HEK293 (cell line): ENCODE data around the gene ZC3H7B.
"Not testable (repeated sequence)": the region's sequence is repeated elsewhere in the genome, so short reads cannot be mapped to it uniquely, and the experiment has no call there.

ENCODE experiments used
- CTCF ChIA-PET: fragments of 350-600 bp; formaldehyde crosslinking; extraction: SDS; loops from one replicate; lab custom pipeline; 2021; ENCODE audit warnings: antibody characterized with exemption; lab: Yijun Ruan, JAX
- POLR2A ChIA-PET: fragments of 300-600 bp; formaldehyde crosslinking; extraction: SDS; loops from one replicate; lab custom pipeline; 2020; ENCODE audit warnings: antibody characterized with exemption, inconsistent platforms; lab: Yijun Ruan, JAX
- H3K27ac ChIP-seq: fragments of 200-500 bp; sonication (Bioruptor generic); 2 replicates; pipeline ENCODE4 v1.5.1; 2014; ENCODE audit warnings: low read depth, low read length, control low read depth, inconsistent platforms; ENCODE audit errors: extremely low read depth
- H3K36me3 ChIP-seq, 2 experiments: fragments of 200-500 bp in 1 of 2; sonication (Bioruptor generic) in 1 of 2; 1 replicate in 1 of 2; 2 replicates in 1 of 2; pipeline ENCODE4 v1.5.1; 2014 to 2017; ENCODE audit warnings: inconsistent platforms in 2 of 2, low read length in 2 of 2; ENCODE audit not compliant: control insufficient read depth in 2 of 2, insufficient read depth in 1 of 2
- H3K4me1 ChIP-seq: fragments of 200-500 bp; sonication (Bioruptor generic); 2 replicates; pipeline ENCODE4 v1.5.1; 2014; ENCODE audit warnings: mild to moderate bottlenecking, low read length, inconsistent platforms; ENCODE audit not compliant: control insufficient read depth, insufficient read depth
- H3K4me3 ChIP-seq: 2 replicates; pipeline ENCODE4 v1.5.1; 2011; ENCODE audit warnings: low read depth, mild to moderate bottlenecking, control low read depth, low read length, moderate library complexity
- H3K9me3 ChIP-seq: fragments of 200-500 bp; sonication (Bioruptor generic); 2 replicates; pipeline ENCODE4 v1.5.1; 2014; ENCODE audit warnings: low read depth, low read length, inconsistent platforms; ENCODE audit not compliant: control insufficient read depth, insufficient read depth
- FEZF1 ChIP-seq: fragments of 450-650 bp; formaldehyde crosslinking; IDR thresholded peaks from 2 replicates; pipeline ENCODE4 v1.5.1; 2016; ENCODE audit warnings: missing biosample characterization, missing genetic modification characterization
- GLI2 ChIP-seq: fragments of 450-650 bp; formaldehyde crosslinking; IDR thresholded peaks from 2 replicates; pipeline ENCODE4; 2017; ENCODE audit warnings: missing biosample characterization, missing genetic modification characterization, low read depth, borderline replicate concordance
- HOXD13 ChIP-seq: sonication (generic); formaldehyde crosslinking; IDR thresholded peaks from 2 replicates; pipeline ENCODE4 v1.8.0; 2022; ENCODE audit warnings: missing genetic modification reagents, borderline replicate concordance
- SCRT1 ChIP-seq: fragments of 450-650 bp; formaldehyde crosslinking; IDR thresholded peaks from 2 replicates; pipeline ENCODE4 v1.5.1; 2016; ENCODE audit warnings: missing biosample characterization, missing genetic modification characterization, borderline replicate concordance
- ZNF114 ChIP-seq: fragments of 450-650 bp; formaldehyde crosslinking; IDR thresholded peaks from 2 replicates; pipeline ENCODE4 v1.5.0; 2017; ENCODE audit warnings: missing biosample characterization, missing genetic modification characterization
- ZNF121 ChIP-seq: fragments of 450-650 bp; formaldehyde crosslinking; IDR thresholded peaks from 2 replicates; pipeline ENCODE4 v1.5.1; 2016; ENCODE audit warnings: missing biosample characterization, missing genetic modification characterization
- ZNF2 ChIP-seq: fragments of 450-650 bp; formaldehyde crosslinking; IDR thresholded peaks from 2 replicates; pipeline ENCODE4 v1.5.1; 2016; ENCODE audit warnings: missing biosample characterization, missing genetic modification characterization
- ZNF214 ChIP-seq: fragments of 450-650 bp; formaldehyde crosslinking; IDR thresholded peaks from 2 replicates; pipeline ENCODE4 v1.5.1; 2017; ENCODE audit warnings: missing biosample characterization, mild to moderate bottlenecking, missing genetic modification characterization, borderline replicate concordance
- ZNF37A ChIP-seq: fragments of 450-650 bp; IDR thresholded peaks from 2 replicates; pipeline ENCODE4 v1.5.1; 2018; ENCODE audit warnings: missing biosample characterization, missing genetic modification characterization
- ZNF404 ChIP-seq: fragments of 450-650 bp; formaldehyde crosslinking; IDR thresholded peaks from 2 replicates; pipeline ENCODE4 v1.5.1; 2017; ENCODE audit warnings: missing biosample characterization, missing genetic modification characterization
- ZNF433 ChIP-seq: fragments of 450-650 bp; formaldehyde crosslinking; IDR thresholded peaks from 2 replicates; pipeline ENCODE4 v1.5.1; 2016; ENCODE audit warnings: missing biosample characterization, missing genetic modification characterization, low read depth
- ZNF530 ChIP-seq: fragments of 450-650 bp; formaldehyde crosslinking; IDR thresholded peaks from 2 replicates; pipeline ENCODE4 v1.5.1; 2016; ENCODE audit warnings: low read depth, missing biosample characterization, missing genetic modification characterization
- ZNF600 ChIP-seq: fragments of 450-650 bp; formaldehyde crosslinking; IDR thresholded peaks from 2 replicates; pipeline ENCODE4 v1.5.1; 2016; ENCODE audit warnings: missing biosample characterization, missing genetic modification characterization
- ZNF747 ChIP-seq: fragments of 450-650 bp; formaldehyde crosslinking; IDR thresholded peaks from 2 replicates; pipeline ENCODE4 v1.5.1; 2016; ENCODE audit warnings: missing biosample characterization, missing genetic modification characterization
- ZXDB ChIP-seq: fragments of 450-650 bp; formaldehyde crosslinking; IDR thresholded peaks from 2 replicates; pipeline ENCODE4 v1.5.1; 2016; ENCODE audit warnings: missing biosample characterization, missing genetic modification characterization
- TF ChIP-seq, protein P1 (sequence below): fragments of 450-650 bp; formaldehyde crosslinking; conservative IDR thresholded peaks from 2 replicates; pipeline ENCODE4 v1.5.1; 2016; ENCODE audit warnings: low read depth, missing biosample characterization, missing genetic modification characterization
- TF ChIP-seq, protein P2 (sequence below): sonication (generic); formaldehyde crosslinking; IDR thresholded peaks from 2 replicates; pipeline ENCODE4 v1.8.1; 2022; ENCODE audit warnings: mild to moderate bottlenecking, moderate library complexity, missing genetic modification reagents

Gene ZC3H7B

DNA sequence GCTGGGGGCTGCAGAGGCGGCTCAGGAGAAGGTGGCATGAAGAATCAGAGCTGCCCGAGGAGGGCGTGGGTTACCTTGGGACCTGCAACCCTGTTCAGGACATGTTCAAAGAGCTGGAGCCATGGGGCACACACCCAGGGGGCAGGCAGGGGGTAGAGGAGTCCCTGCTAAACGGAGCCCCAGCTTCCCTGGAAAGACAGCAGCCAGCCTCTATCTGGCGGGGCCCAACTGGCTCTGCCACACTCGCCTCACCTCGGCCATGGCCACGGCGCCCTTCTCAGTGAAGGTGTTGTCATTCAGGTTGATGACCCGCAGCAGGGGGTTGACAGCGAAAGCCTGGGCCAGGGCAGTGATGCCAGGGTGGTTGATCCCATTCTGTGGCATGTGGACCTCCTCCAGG lies 43.6 kb upstream of the ZC3H7B start (continued):
- TF ChIP-seq, protein P1, sequence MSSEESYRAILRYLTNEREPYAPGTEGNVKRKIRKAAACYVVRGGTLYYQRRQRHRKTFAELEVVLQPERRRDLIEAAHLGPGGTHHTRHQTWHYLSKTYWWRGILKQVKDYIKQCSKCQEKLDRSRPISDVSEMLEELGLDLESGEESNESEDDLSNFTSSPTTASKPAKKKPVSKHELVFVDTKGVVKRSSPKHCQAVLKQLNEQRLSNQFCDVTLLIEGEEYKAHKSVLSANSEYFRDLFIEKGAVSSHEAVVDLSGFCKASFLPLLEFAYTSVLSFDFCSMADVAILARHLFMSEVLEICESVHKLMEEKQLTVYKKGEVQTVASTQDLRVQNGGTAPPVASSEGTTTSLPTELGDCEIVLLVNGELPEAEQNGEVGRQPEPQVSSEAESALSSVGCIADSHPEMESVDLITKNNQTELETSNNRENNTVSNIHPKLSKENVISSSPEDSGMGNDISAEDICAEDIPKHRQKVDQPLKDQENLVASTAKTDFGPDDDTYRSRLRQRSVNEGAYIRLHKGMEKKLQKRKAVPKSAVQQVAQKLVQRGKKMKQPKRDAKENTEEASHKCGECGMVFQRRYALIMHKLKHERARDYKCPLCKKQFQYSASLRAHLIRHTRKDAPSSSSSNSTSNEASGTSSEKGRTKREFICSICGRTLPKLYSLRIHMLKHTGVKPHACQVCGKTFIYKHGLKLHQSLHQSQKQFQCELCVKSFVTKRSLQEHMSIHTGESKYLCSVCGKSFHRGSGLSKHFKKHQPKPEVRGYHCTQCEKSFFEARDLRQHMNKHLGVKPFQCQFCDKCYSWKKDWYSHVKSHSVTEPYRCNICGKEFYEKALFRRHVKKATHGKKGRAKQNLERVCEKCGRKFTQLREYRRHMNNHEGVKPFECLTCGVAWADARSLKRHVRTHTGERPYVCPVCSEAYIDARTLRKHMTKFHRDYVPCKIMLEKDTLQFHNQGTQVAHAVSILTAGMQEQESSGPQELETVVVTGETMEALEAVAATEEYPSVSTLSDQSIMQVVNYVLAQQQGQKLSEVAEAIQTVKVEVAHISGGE (tag by site-specific recombination): no peak
- no peak for TF ChIP-seq ZNF114 (tag by site-specific recombination)
- no peak for TF ChIP-seq FEZF1
- no peak for TF ChIP-seq ZNF2 (tag by site-specific recombination)
- TF ChIP-seq, protein P2, sequence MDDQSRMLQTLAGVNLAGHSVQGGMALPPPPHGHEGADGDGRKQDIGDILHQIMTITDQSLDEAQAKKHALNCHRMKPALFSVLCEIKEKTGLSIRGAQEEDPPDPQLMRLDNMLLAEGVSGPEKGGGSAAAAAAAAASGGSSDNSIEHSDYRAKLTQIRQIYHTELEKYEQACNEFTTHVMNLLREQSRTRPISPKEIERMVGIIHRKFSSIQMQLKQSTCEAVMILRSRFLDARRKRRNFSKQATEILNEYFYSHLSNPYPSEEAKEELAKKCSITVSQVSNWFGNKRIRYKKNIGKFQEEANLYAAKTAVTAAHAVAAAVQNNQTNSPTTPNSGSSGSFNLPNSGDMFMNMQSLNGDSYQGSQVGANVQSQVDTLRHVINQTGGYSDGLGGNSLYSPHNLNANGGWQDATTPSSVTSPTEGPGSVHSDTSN (CRISPR knock-in tag): no peak
- no peak for TF ChIP-seq ZNF433 (tag by site-specific recombination)
- no peak for TF ChIP-seq ZNF530
- TF ChIP-seq GLI2: no peak
- no peak for TF ChIP-seq ZNF37A (tag by site-specific recombination)
- no peak for TF ChIP-seq ZXDB (tag by site-specific recombination)

- POLR2A ChIA-PET: interaction anchor here (0.6 to 0.8 kb wide), 3 partner anchors 12 to 287 kb away, joined by 3 read pairs; no protein-coding TSS in a partner anchor
- H3K4me3 ChIP-seq, H3K27ac ChIP-seq, H3K9me3 ChIP-seq, H3K4me1 ChIP-seq: not testable (repeated sequence)
- peaks cover 59 to 100% of the 10 kb centered on the region in 2 experiments for H3K36me3 ChIP-seq
- CTCF ChIA-PET: interaction anchor here (0.9 kb wide), 1 partner anchor 13 kb away, joined by 3 read pairs; no protein-coding TSS in a partner anchor
- TF ChIP-seq ZNF121: peak; percentile 47; the same call in 1 of the 2 replicates
Observed at GRCh38 chr22:41259756-41260155, 41.6 kb upstream of the ZC3H7B start.

DNA sequence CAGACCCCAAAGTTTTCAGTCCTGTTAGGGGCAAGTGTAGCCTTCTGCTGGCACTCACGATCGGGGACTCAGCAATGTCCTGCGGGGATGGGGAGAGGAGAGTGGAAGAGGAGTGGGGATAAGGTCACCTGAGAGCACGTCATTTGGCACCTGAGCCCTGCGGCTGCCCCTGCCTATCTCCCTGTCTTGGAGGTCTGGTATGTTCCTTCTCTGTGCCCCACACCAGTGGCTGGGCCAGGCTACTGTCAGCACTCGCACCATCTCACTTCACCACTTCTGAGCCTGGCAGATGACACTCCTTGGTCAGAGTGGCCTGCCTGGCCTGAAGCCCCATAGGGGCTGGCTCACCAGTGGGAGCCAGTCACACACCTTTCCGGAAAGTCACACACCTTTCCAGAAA lies 40.5 kb upstream of the ZC3H7B start:
- Histone ChIP-seq H3K4me3 (no peak overlapping the region), H3K36me3 (peaks cover 58 to 100% of the 10 kb centered on the region in 2 experiments), H3K27ac (peak overlapping the region; percentile 37; the same call in 1 of the 2 replicates), H3K9me3 (no peaks in the 10 kb centered on the region), H3K4me1 (peaks cover 6% of the 10 kb centered on the region; the same call in 1 of the 2 replicates)
- ChIA-PET POLR2A (interaction anchor here (0.6 kb wide), 1 partner anchor 309 kb away, joined by 3 read pairs; the partner anchor contains the start of gene RBX1), CTCF (interaction anchor here (0.6 kb wide), 1 partner anchor 14 kb away, joined by 3 read pairs; no protein-coding TSS in a partner anchor)
- TF ChIP-seq SCRT1 (no peak), ZNF214 (no peak), HOXD13 (CRISPR knock-in tag) (no peak), ZNF600 (tag by site-specific recombination) (no peak), ZNF404 (no peak), ZNF747 (no peak)
